Naive B cell (primary cell): ENCODE results near the gene HOXB5. TPM values are rescaled to one million over a fixed set of nuclear protein-coding genes. Genes with fewer than 3 reads are reported as not detected.

Experiments used
- ATAC-seq, 2 donors: fragments of 150-1000 bp; cut with Tn5 transposase; 2 replicates each; pipeline ENCODE4 v1.10.0; 2021; ENCODE audit warnings: low read depth in 2 of 2, mild to moderate bottlenecking in 2 of 2, moderate library complexity in 2 of 2
- DNase-seq: peaks from one replicate; pipeline ENCODE4 v3.0.0; 2022
- H3K27ac Mint-ChIP-seq, 6 donors: one replicate each; pipeline ENCODE4 v1.8.0; 2020 to 2022; ENCODE audit warnings: mild to moderate bottlenecking in 6 of 6, mixed read lengths in 6 of 6, moderate library complexity in 5 of 6, inconsistent platforms in 2 of 6
- H3K27me3 Mint-ChIP-seq, 3 donors: one replicate each; pipeline ENCODE4 v1.8.0; 2021 to 2022; ENCODE audit warnings: mixed read lengths in 3 of 3, mild to moderate bottlenecking in 1 of 3
- H3K36me3 Mint-ChIP-seq, 2 donors: one replicate each; pipeline ENCODE4 v1.8.0; 2020 to 2022; ENCODE audit warnings: mixed read lengths in 2 of 2, inconsistent platforms in 1 of 2, mild to moderate bottlenecking in 1 of 2
- H3K4me1 Mint-ChIP-seq, 3 donors: one replicate each; pipeline ENCODE4 v1.8.0; 2020 to 2022; ENCODE audit warnings: mixed read lengths in 3 of 3, inconsistent platforms in 1 of 3, mild to moderate bottlenecking in 1 of 3, moderate library complexity in 1 of 3
- H3K4me3 Mint-ChIP-seq, 8 donors: one replicate each; pipeline ENCODE4 v1.8.0; 2020 to 2022; ENCODE audit warnings: mild to moderate bottlenecking in 8 of 8, mixed read lengths in 8 of 8, moderate library complexity in 8 of 8, inconsistent platforms in 2 of 8
- H3K9me3 Mint-ChIP-seq, 7 donors: one replicate each; pipeline ENCODE4 v1.8.0; 2020 to 2022; ENCODE audit warnings: mixed read lengths in 7 of 7, mild to moderate bottlenecking in 5 of 7, inconsistent platforms in 2 of 7, moderate library complexity in 1 of 7
- polyA plus RNA-seq, 6 donors: library from polyadenylated mRNA; unstranded; fragments of 300-500 nt; fragmentation: Illumina TruSeq; gene quantifications; one replicate each; pipeline ENCODE4 v1.2.3, GENCODE V29; 2021; ENCODE audit warnings: low read depth in 6 of 6

Gene HOXB5
- polyA plus RNA-seq, 6 donors from 2014 or later = not detected

DNA sequence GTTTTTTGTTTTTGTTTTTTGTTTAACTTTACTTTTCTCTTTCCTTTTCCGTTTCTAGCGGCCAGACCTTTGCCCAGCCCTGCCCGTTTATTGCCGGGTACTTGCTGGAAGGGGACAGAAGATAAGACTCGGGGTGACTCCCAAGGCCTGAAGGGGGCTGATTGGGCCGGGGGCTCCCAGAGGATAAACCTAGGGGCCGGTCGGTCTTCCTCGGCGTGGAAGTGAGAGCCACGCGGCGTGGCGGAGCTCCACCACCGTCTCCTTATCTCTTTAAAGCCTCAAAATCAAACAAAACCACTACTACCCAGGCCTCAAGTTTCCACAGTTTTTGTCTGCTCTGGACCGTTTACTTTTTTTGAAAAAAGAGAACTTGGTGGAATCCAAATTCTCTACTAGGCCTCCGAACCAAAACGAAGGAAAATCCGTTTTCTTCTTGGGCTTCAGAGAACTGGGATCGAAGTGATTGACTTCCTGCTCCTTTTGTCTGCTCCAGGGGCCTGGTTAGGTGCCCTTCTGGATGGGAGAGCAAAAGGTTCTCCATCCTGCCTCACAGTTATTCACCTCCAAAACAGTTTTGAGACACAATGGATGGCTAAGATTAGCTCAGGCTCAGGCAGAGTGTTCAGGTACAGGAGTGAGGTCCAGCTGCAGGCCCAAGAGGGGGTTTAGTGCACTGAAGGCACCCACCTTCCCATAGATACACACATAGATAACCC, 41.1 kb upstream of the HOXB5 start:
- Mint-ChIP-seq H3K4me3 (peak overlapping the region in 7 of 8 donors; percentile 4 to 47 (median 35)), H3K27ac (peak overlapping the region in 1 of 6 donors; percentile 56), H3K4me1 (peaks cover 4 to 33% (median 18%) of the 10 kb centered on the region in 3 donors), H3K36me3 (peaks cover 0 to 8% of the 10 kb centered on the region in 2 donors), H3K9me3 (peaks cover 0 to 3% (median 0%) of the 10 kb centered on the region in 7 donors), H3K27me3 (peaks cover 83 to 99% (median 86%) of the 10 kb centered on the region in 3 donors)
- DNase-seq (no peak), ATAC-seq (no peak)

DNA sequence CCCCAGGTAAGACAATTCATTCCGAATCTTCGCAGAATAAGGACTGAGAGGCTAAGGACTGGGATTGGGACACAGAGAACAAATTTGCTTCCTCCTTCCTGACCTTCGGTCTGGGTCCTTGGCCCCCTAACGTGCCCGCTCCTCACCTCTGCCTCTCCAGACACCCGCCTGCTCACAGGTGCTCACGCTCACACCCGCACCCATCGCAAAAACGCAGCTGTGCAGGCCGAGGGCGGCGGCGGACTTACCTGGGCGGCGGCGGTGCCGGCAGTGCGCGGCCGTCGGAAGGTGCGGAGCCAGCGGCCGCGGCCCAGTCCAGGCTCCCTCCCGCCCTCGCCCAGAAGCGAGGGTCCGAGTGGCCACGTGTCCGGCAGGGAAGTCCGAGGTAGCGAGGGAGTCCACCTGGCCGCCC, 39.7 kb upstream of the HOXB5 start:
- peak overlapping the region in 2 of 8 donors; percentile 24 to 28 for H3K4me3 Mint-ChIP-seq
- H3K4me1 Mint-ChIP-seq = peaks cover 4 to 33% (median 18%) of the 10 kb centered on the region in 3 donors
- H3K9me3 Mint-ChIP-seq = peaks cover 0 to 3% (median 0%) of the 10 kb centered on the region in 7 donors
- ATAC-seq = no peak
- H3K36me3 Mint-ChIP-seq = peaks cover 0 to 8% of the 10 kb centered on the region in 2 donors
- no peak overlapping the region for H3K27ac Mint-ChIP-seq
- H3K27me3 Mint-ChIP-seq = peaks cover 86 to 100% (median 91%) of the 10 kb centered on the region in 3 donors
- no peak for DNase-seq

DNA sequence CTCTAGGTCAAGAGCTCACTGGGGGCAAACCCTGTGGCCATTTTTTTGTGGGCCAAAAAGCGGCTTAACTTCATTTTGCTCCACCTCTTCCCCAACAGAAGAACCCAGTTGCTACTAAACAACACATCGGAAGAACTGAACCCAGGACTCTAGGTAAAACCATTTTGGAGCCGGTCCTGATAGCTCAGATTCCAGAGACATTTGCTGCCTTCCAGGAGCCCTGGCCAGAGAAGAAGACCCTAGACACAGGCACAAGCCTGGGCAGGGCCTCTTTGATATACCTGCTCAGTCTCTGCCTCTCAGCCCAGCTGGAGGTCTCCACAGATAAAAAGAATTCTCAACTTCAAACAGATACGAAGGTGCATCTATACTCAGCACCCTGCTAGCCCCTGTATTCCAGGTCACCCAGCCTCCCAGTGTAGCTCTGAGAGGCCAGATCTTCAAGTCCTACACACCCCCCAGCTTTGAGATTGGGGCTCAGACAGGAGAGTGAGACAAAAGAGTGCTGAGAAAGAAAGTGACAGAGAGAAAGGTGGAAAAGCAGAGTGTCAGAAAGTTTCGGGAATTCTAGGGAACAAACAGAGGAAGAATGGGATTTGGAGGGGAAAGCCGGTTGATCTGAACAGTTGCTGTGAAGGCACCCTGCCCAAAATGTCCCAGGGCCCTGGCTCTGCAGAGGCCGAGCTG, 39.1 kb upstream of the HOXB5 start:
- peaks cover 0 to 8% of the 10 kb centered on the region in 2 donors for H3K36me3 Mint-ChIP-seq
- peak overlapping the region in 5 of 8 donors; percentile 5 to 30 (median 23) for H3K4me3 Mint-ChIP-seq
- peaks cover 85 to 100% (median 91%) of the 10 kb centered on the region in 3 donors for H3K27me3 Mint-ChIP-seq
- DNase-seq = no peak
- H3K4me1 Mint-ChIP-seq = peaks cover 4 to 33% (median 18%) of the 10 kb centered on the region in 3 donors
- H3K27ac Mint-ChIP-seq = peak overlapping the region in 2 of 6 donors; percentile 10 to 81
- ATAC-seq = no peak
- H3K9me3 Mint-ChIP-seq = peaks cover 0 to 3% (median 0%) of the 10 kb centered on the region in 7 donors

DNA sequence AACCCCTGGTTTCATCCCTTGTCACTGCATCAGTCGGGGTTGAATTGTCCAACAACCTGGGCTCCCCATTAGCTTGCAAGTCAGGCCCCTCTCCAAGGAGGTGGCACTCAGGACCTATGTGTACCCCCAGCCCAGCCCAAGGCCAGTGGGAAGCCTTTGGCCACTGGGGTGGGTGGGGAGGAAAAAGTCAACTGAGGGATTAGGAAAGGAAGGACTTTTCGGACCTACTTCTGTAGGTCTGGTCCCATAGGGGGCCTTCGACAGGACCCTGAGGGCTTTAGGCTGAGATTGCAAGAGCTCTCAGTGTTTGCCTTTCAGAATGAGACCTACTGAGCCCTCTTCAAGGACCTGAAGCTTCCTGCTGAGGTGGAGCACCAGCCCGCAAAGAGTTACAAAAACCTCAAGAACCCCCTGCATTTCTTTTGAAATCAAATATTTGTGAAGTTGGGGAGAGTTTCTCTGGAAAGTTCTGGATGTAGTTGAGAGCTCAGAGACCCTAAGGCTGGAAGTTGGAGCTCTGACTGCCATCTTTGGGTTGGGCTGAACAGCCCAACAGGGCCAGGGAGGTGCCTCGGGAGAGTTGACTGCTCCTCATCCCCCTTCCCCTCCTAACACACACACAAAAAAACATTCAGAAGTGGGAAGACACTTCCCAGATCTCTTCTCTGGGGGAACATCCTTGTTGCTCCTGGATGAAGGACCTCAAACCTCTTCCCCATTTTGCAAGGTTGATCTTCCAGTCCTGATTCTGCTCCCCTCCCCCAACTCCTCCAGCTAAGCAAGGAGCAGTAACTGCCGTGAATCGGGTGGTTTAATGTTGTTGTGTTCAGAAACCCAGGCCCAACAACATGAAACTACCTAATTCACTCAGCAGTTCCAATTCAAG, 38.4 kb upstream of the HOXB5 start:
- H3K27ac Mint-ChIP-seq = peak overlapping the region in 1 of 6 donors; percentile 12
- H3K27me3 Mint-ChIP-seq = peaks cover 83 to 100% (median 91%) of the 10 kb centered on the region in 3 donors
- H3K4me1 Mint-ChIP-seq = peaks cover 5 to 32% (median 16%) of the 10 kb centered on the region in 3 donors
- DNase-seq (no peak), ATAC-seq (no peak)
- peaks cover 0 to 3% (median 0%) of the 10 kb centered on the region in 7 donors for H3K9me3 Mint-ChIP-seq
- H3K36me3 Mint-ChIP-seq = peaks cover 0 to 8% of the 10 kb centered on the region in 2 donors
- no peak overlapping the region for H3K4me3 Mint-ChIP-seq

DNA sequence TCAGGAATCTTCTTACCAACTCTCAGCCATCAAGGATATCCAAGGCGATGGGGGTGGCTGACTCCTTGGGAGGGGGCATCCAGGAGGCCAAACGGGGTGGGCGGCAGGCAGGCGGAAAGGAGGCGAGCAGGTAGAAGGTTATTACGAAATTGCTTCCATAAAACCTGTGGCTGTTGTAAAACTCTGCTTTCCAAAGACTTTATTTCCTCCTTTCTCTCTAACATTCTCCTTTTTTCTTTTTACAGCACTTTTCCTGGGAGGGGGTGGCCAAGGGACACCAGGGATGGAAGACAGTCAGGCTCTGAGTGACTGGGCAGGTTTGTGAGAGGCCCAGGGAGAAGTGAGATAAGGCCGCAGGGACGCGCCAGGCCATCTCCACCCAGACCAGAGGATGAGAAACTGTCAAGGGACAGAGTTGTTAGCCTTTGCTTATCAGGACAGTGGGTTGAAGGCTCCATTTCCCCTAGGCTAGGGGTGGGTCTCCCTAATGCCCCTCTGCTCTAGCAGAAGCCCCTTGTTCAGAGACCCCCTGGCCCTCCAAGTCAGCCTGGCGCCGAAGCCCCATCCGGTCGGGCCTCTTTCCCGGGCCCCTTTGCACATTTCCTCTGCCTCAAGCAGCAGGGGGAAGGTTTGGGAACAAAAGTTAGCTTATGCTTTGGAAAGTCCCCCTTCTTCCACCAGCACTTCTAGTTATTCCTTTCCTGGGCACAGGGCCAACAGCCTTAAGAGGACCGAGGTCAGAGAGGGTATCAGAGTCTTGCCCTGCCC, 37.5 kb upstream of the HOXB5 start:
- H3K36me3 Mint-ChIP-seq = peaks cover 0 to 8% of the 10 kb centered on the region in 2 donors
- DNase-seq = no peak
- ATAC-seq = no peak
- H3K27ac Mint-ChIP-seq = no peak overlapping the region
- peak overlapping the region in 1 of 8 donors; percentile 45 for H3K4me3 Mint-ChIP-seq
- peaks cover 9 to 31% (median 17%) of the 10 kb centered on the region in 3 donors for H3K4me1 Mint-ChIP-seq
- peaks cover 84 to 100% (median 93%) of the 10 kb centered on the region in 3 donors for H3K27me3 Mint-ChIP-seq
- H3K9me3 Mint-ChIP-seq = peaks cover 0 to 3% (median 0%) of the 10 kb centered on the region in 7 donors

DNA sequence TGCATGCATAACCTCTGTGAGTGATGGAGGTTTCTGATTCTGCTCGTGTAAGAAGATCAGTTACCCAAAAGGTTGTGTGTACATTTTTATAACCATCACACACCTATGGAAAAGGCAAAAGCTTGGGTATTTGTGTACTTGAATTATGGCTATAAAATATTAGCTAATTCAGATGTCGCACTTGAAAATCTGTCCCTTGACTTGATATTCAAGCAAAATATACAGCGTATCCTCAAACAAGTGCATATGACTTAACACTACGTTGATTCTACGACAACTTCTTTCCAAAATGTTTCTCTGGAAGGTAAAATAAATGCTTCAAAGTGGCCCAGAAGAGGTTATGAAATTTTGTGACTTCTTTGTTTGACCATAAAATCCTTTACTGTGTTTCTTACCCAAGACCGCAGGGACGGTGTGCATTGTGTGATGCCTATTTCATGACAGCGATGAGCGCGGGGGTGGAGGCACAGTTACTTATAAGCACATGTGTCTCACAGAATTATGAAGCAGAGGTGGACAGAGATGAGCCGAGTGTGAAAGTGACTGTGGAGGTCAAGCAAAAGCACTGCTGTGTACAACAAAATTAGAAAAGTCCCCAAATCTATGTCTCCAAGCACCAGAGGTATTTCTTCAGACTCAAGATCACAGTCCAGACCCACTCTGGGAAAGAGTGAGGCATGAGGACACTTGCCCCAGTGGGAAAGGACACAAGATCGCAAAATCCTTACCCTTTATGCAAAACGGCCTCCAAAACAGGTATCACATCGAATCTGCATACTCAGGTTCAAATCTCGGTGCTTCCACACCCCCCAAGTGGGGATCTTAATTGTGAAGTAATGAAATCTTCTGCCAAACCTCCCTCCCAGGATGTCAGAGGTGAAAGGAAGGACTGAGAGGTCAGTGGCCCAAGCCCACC, 36.7 kb upstream of the HOXB5 start:
- Mint-ChIP-seq H3K27me3 (peaks cover 80 to 100% (median 93%) of the 10 kb centered on the region in 3 donors), H3K9me3 (peaks cover 0 to 3% (median 0%) of the 10 kb centered on the region in 7 donors), H3K36me3 (peaks cover 0 to 8% of the 10 kb centered on the region in 2 donors), H3K4me1 (peaks cover 15 to 32% (median 25%) of the 10 kb centered on the region in 3 donors), H3K27ac (peak overlapping the region in 1 of 6 donors; percentile 27), H3K4me3 (peak overlapping the region in 1 of 8 donors; percentile 8)
- ATAC-seq (no peak), DNase-seq (no peak)

DNA sequence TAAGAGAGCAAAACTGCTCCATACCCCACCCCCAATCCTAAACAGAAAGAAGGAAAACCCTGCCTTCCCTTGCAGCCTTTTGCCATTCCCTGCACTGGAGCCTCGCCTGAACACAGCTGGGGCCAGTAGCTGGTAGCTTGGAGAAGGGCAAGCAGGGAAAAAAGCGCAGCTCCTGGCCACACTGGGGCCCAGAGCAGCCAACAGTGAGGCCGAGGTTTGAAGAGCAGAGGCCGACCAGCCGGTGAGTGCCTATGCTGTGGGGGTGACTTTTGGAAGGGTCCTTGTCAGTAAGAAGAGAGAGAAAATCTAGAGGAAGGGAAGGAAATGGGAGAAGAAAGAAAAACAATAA, 35.8 kb upstream of the HOXB5 start:
- H3K4me3 Mint-ChIP-seq = no peak overlapping the region
- no peak for DNase-seq
- ATAC-seq = no peak

DNA sequence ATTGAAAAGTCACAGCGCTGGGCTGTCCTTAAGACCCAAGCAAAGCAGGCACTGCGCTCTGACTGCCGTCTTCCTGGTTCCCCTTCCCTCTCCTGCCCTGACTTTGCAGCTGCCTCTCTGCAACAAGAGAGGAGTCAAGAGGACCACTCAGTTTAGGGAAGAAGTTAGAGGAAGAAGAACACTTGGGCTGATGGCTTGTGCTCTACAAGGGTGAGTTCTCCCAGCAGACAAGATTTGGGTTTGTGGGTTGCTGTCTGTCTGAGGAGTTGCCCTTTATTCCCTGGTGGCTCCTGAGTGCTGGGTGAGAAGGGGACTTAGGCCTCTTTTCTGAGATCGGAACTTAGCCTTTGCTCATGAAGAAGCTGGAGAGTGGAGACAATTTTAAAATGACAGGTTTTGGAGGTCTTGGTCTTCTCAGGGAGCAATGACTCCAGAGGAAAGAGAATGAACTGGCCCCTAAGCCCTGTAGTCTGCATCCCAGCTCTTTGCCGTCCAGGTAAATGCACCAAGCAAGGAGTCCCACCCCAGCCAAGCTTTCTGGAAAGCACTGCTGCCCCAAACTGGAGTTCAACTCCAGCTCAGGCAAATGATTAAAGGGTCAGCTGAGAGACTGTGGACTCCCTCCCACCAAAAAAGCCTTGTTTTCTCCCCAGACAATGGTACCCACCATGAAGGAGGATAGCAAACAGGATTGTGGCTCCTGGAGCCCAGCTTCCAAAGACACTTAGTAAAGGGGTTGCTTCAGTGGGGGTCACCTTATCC, 35.3 kb upstream of the HOXB5 start:
- no peak overlapping the region for H3K27ac Mint-ChIP-seq
- peaks cover 0 to 8% of the 10 kb centered on the region in 2 donors for H3K36me3 Mint-ChIP-seq
- ATAC-seq = no peak
- peaks cover 78 to 94% (median 90%) of the 10 kb centered on the region in 3 donors for H3K27me3 Mint-ChIP-seq
- peak overlapping the region in 2 of 8 donors; percentile 49 to 55 for H3K4me3 Mint-ChIP-seq
- H3K4me1 Mint-ChIP-seq = peaks cover 15 to 20% (median 18%) of the 10 kb centered on the region in 3 donors
- peaks cover 0 to 3% (median 0%) of the 10 kb centered on the region in 7 donors for H3K9me3 Mint-ChIP-seq
- no peak for DNase-seq

More for the DNA sequence above, 35.8 kb upstream of the HOXB5 start:
- peaks cover 15 to 25% (median 22%) of the 10 kb centered on the region in 3 donors for H3K4me1 Mint-ChIP-seq
- H3K9me3 Mint-ChIP-seq = peaks cover 0 to 3% (median 0%) of the 10 kb centered on the region in 7 donors
- peaks cover 0 to 8% of the 10 kb centered on the region in 2 donors for H3K36me3 Mint-ChIP-seq
- H3K27ac Mint-ChIP-seq = no peak overlapping the region
- H3K27me3 Mint-ChIP-seq = peaks cover 75 to 94% (median 89%) of the 10 kb centered on the region in 3 donors

DNA sequence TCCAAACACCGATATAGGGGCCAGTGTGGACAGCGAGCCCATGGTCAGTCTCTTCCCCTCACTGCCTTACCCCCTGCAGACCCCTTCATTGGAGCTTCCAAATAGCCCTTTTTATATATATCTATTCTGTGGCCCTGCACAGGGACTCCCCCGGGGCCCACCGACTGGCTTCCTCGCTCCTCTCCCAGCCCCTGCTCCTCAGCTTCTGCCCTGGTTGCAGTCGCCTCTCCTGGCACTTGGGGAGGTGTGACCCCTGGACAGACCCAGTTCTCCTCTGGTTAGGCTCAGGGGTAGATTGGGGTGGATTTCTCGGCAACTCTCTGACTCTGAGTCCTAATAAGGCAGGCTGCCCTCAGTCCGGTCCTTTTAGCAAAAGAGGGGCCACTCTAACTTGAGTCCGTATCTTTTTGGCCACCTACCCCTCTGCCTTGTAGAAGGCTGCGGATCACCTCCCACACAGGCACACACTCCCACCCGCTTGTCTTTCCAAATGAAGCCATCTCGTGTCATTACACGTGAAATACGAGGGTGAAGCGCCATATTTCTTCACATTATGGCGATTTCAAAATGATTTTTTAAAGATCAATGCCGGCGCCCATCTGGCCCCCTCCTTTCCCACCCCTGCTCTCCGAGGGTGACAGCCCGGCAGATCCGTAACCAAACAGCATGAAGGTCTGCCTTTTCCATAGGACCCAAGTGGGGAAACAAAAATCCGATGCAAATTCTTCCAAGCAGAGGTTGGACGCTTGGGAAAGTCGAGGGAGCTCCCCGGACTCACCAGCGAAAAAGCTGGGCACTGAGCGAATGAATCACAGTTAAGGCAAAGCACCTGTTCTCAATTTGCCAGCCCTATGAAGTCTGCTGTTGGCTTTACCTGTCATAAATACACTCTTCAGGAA, 34.3 kb upstream of the HOXB5 start:
- H3K27ac Mint-ChIP-seq = peak overlapping the region in 1 of 6 donors; percentile 44
- H3K4me3 Mint-ChIP-seq = peak overlapping the region in 6 of 8 donors; percentile 24 to 75 (median 52)
- peaks cover 0 to 3% (median 0%) of the 10 kb centered on the region in 7 donors for H3K9me3 Mint-ChIP-seq
- DNase-seq (no peak), ATAC-seq (no peak)
- H3K36me3 Mint-ChIP-seq = peaks cover 0 to 7% of the 10 kb centered on the region in 2 donors
- peaks cover 85 to 95% (median 94%) of the 10 kb centered on the region in 3 donors for H3K27me3 Mint-ChIP-seq
- H3K4me1 Mint-ChIP-seq = peaks cover 15 to 18% (median 15%) of the 10 kb centered on the region in 3 donors

DNA sequence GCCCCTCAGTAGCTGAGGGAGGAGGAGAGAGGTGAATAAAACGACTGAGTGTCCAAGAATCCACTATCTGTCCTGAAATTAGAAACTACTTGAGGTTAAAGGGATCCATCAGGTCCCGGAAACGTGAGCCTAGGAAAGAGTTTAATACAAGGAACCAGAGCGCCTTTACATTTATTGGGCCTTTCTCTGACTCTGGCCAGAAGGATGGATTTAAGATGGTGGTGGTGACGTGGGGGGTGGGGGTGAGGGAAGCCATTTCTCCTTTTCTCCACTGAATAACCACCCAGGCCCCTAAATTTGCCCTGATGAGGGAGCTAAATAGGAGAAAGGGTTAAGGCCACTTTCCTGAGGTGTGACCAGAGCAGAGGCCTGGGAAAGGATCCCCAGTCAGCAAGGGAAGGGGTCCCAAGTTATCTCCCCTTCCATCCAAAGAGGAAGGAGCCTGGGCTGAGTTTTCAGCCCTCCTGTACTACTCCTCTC, 33.6 kb upstream of the HOXB5 start:
- H3K27ac Mint-ChIP-seq = peak overlapping the region in 1 of 6 donors; percentile 70
- H3K9me3 Mint-ChIP-seq = no peaks in the 10 kb centered on the region
- H3K27me3 Mint-ChIP-seq = peaks cover 85 to 95% (median 94%) of the 10 kb centered on the region in 3 donors
- H3K4me3 Mint-ChIP-seq = peak overlapping the region; percentile 56 to 86 (median 80)
- H3K36me3 Mint-ChIP-seq = no peaks in the 10 kb centered on the region
- ATAC-seq = no peak
- no peak for DNase-seq
- peaks cover 15 to 18% (median 15%) of the 10 kb centered on the region in 3 donors for H3K4me1 Mint-ChIP-seq
